HEK293 (cell line): ENCODE measurements around the gene INPP5D.

Experiments used
- CTCF ChIA-PET: fragments of 350-600 bp; formaldehyde crosslinking; extraction: SDS; loops from one replicate; lab custom pipeline; 2021; ENCODE audit warnings: antibody characterized with exemption; lab: Yijun Ruan, JAX
- POLR2A ChIA-PET: fragments of 300-600 bp; formaldehyde crosslinking; extraction: SDS; loops from one replicate; lab custom pipeline; 2020; ENCODE audit warnings: antibody characterized with exemption, inconsistent platforms; lab: Yijun Ruan, JAX
- H3K27ac ChIP-seq: fragments of 200-500 bp; sonication (Bioruptor generic); 2 replicates; pipeline ENCODE4 v1.5.1; 2014; ENCODE audit warnings: low read depth, low read length, control low read depth, inconsistent platforms; ENCODE audit errors: extremely low read depth
- H3K36me3 ChIP-seq, 2 experiments: fragments of 200-500 bp in 1 of 2; sonication (Bioruptor generic) in 1 of 2; 1 replicate in 1 of 2; 2 replicates in 1 of 2; pipeline ENCODE4 v1.5.1; 2014 to 2017; ENCODE audit warnings: inconsistent platforms in 2 of 2, low read length in 2 of 2; ENCODE audit not compliant: control insufficient read depth in 2 of 2, insufficient read depth in 1 of 2
- H3K4me1 ChIP-seq: fragments of 200-500 bp; sonication (Bioruptor generic); 2 replicates; pipeline ENCODE4 v1.5.1; 2014; ENCODE audit warnings: mild to moderate bottlenecking, low read length, inconsistent platforms; ENCODE audit not compliant: control insufficient read depth, insufficient read depth
- H3K4me3 ChIP-seq: 2 replicates; pipeline ENCODE4 v1.5.1; 2011; ENCODE audit warnings: low read depth, mild to moderate bottlenecking, control low read depth, low read length, moderate library complexity
- H3K9me3 ChIP-seq: fragments of 200-500 bp; sonication (Bioruptor generic); 2 replicates; pipeline ENCODE4 v1.5.1; 2014; ENCODE audit warnings: low read depth, low read length, inconsistent platforms; ENCODE audit not compliant: control insufficient read depth, insufficient read depth
- GLIS2 ChIP-seq: fragments of 450-650 bp; formaldehyde crosslinking; IDR thresholded peaks from 2 replicates; pipeline ENCODE4 v1.5.1; 2016; ENCODE audit warnings: missing biosample characterization, missing genetic modification characterization
- KLF10 ChIP-seq: fragments of 450-650 bp; IDR thresholded peaks from 2 replicates; pipeline ENCODE4 v1.5.1; 2018; ENCODE audit warnings: missing biosample characterization, mild to moderate bottlenecking, missing genetic modification characterization
- PRDM10 ChIP-seq: fragments of 450-650 bp; formaldehyde crosslinking; IDR thresholded peaks from 2 replicates; pipeline ENCODE4 v1.5.1; 2016; ENCODE audit warnings: missing biosample characterization, missing genetic modification characterization
- SP7 ChIP-seq: fragments of 450-650 bp; formaldehyde crosslinking; IDR thresholded peaks from 2 replicates; pipeline ENCODE4 v1.5.1; 2016; ENCODE audit warnings: missing biosample characterization, missing genetic modification characterization
- ZNF16 ChIP-seq: fragments of 450-650 bp; formaldehyde crosslinking; IDR thresholded peaks from 2 replicates; pipeline ENCODE4 v1.5.1; 2016; ENCODE audit warnings: low read depth, missing biosample characterization, missing genetic modification characterization
- ZNF221 ChIP-seq: fragments of 450-650 bp; formaldehyde crosslinking; IDR thresholded peaks from 2 replicates; pipeline ENCODE4 v1.5.1; 2017; ENCODE audit warnings: missing biosample characterization, missing genetic modification characterization, borderline replicate concordance
- ZNF292 ChIP-seq: fragments of 450-650 bp; formaldehyde crosslinking; IDR thresholded peaks from 2 replicates; pipeline ENCODE4 v1.5.1; 2016; ENCODE audit warnings: low read depth, missing biosample characterization, missing genetic modification characterization, borderline replicate concordance
- ZNF354C ChIP-seq: fragments of 450-650 bp; formaldehyde crosslinking; IDR thresholded peaks from 2 replicates; pipeline ENCODE4 v1.5.1; 2016; ENCODE audit warnings: missing biosample characterization, missing genetic modification characterization, low read depth, borderline replicate concordance
- ZNF398 ChIP-seq: fragments of 450-650 bp; formaldehyde crosslinking; IDR thresholded peaks from 2 replicates; pipeline ENCODE4 v1.5.1; 2017; ENCODE audit warnings: missing biosample characterization, missing genetic modification characterization
- ZNF473 ChIP-seq: fragments of 450-650 bp; formaldehyde crosslinking; IDR thresholded peaks from 2 replicates; pipeline ENCODE4 v1.5.1; 2017; ENCODE audit warnings: missing biosample characterization, missing genetic modification characterization
- ZNF514 ChIP-seq: fragments of 450-650 bp; formaldehyde crosslinking; IDR thresholded peaks from 2 replicates; pipeline ENCODE4 v1.5.1; 2016; ENCODE audit warnings: missing biosample characterization, missing genetic modification characterization
- ZNF518A ChIP-seq: fragments of 450-650 bp; formaldehyde crosslinking; conservative IDR thresholded peaks from 2 replicates; pipeline ENCODE4 v1.5.1; 2016; ENCODE audit warnings: low read depth, missing biosample characterization, missing genetic modification characterization
- ZNF792 ChIP-seq: fragments of 450-650 bp; formaldehyde crosslinking; IDR thresholded peaks from 2 replicates; pipeline ENCODE4 v1.5.1; 2016; ENCODE audit warnings: missing biosample characterization, missing genetic modification characterization
- ZSCAN18 ChIP-seq: fragments of 450-650 bp; formaldehyde crosslinking; IDR thresholded peaks from 2 replicates; pipeline ENCODE4 v1.5.1; 2016; ENCODE audit warnings: missing biosample characterization, missing genetic modification characterization
- TF ChIP-seq, protein P1 (sequence below): fragments of 450-650 bp; formaldehyde crosslinking; IDR thresholded peaks from 2 replicates; pipeline ENCODE4 v1.5.0; 2017; ENCODE audit warnings: missing biosample characterization, missing genetic modification characterization, borderline replicate concordance
- TF ChIP-seq, protein P2 (sequence below): fragments of 450-650 bp; formaldehyde crosslinking; conservative IDR thresholded peaks from 2 replicates; pipeline ENCODE4 v1.5.1; 2016; ENCODE audit warnings: low read depth, missing biosample characterization, missing genetic modification characterization
- TF ChIP-seq, protein P3 (sequence below): fragments of 450-650 bp; formaldehyde crosslinking; IDR thresholded peaks from 2 replicates; pipeline ENCODE4 v1.5.1; 2017; ENCODE audit warnings: missing biosample characterization, missing genetic modification characterization

The INPP5D gene

GRCh38 chr2:233013650-233014049, 46.5 kb upstream of the INPP5D start:
- POLR2A ChIA-PET: no interaction called here
- Histone ChIP-seq H3K4me1 (no peaks in the 10 kb centered on the region), H3K27ac (no peak overlapping the region), H3K36me3 (no peaks in the 10 kb centered on the region), H3K9me3 (no peaks in the 10 kb centered on the region), H3K4me3 (no peak overlapping the region)
- CTCF ChIA-PET: interaction anchor here (0.6 to 3.1 kb wide), 2 partner anchors 15 to 119 kb away, joined by 3 to 11 read pairs; no protein-coding TSS in a partner anchor
- TF ChIP-seq GLIS2 (no peak), ZNF16 (tag by site-specific recombination) (no peak), KLF10 (no peak), ZNF221 (tag by site-specific recombination) (no peak), SP7 (tag by site-specific recombination) (no peak), ZNF354C (tag by site-specific recombination) (no peak), ZSCAN18 (no peak), PRDM10 (tag by site-specific recombination) (no peak), ZNF514 (tag by site-specific recombination) (no peak), ZNF473 (no peak), ZNF792 (tag by site-specific recombination) (no peak), ZNF292 (tag by site-specific recombination) (no peak), ZNF518A (tag by site-specific recombination) (no peak), ZNF398 (tag by site-specific recombination) (no peak)
- TF ChIP-seq, protein P1, sequence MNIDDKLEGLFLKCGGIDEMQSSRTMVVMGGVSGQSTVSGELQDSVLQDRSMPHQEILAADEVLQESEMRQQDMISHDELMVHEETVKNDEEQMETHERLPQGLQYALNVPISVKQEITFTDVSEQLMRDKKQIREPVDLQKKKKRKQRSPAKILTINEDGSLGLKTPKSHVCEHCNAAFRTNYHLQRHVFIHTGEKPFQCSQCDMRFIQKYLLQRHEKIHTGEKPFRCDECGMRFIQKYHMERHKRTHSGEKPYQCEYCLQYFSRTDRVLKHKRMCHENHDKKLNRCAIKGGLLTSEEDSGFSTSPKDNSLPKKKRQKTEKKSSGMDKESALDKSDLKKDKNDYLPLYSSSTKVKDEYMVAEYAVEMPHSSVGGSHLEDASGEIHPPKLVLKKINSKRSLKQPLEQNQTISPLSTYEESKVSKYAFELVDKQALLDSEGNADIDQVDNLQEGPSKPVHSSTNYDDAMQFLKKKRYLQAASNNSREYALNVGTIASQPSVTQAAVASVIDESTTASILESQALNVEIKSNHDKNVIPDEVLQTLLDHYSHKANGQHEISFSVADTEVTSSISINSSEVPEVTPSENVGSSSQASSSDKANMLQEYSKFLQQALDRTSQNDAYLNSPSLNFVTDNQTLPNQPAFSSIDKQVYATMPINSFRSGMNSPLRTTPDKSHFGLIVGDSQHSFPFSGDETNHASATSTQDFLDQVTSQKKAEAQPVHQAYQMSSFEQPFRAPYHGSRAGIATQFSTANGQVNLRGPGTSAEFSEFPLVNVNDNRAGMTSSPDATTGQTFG (tag by site-specific recombination): no peak
- TF ChIP-seq, protein P2, sequence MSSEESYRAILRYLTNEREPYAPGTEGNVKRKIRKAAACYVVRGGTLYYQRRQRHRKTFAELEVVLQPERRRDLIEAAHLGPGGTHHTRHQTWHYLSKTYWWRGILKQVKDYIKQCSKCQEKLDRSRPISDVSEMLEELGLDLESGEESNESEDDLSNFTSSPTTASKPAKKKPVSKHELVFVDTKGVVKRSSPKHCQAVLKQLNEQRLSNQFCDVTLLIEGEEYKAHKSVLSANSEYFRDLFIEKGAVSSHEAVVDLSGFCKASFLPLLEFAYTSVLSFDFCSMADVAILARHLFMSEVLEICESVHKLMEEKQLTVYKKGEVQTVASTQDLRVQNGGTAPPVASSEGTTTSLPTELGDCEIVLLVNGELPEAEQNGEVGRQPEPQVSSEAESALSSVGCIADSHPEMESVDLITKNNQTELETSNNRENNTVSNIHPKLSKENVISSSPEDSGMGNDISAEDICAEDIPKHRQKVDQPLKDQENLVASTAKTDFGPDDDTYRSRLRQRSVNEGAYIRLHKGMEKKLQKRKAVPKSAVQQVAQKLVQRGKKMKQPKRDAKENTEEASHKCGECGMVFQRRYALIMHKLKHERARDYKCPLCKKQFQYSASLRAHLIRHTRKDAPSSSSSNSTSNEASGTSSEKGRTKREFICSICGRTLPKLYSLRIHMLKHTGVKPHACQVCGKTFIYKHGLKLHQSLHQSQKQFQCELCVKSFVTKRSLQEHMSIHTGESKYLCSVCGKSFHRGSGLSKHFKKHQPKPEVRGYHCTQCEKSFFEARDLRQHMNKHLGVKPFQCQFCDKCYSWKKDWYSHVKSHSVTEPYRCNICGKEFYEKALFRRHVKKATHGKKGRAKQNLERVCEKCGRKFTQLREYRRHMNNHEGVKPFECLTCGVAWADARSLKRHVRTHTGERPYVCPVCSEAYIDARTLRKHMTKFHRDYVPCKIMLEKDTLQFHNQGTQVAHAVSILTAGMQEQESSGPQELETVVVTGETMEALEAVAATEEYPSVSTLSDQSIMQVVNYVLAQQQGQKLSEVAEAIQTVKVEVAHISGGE (tag by site-specific recombination): no peak
- TF ChIP-seq, protein P3, sequence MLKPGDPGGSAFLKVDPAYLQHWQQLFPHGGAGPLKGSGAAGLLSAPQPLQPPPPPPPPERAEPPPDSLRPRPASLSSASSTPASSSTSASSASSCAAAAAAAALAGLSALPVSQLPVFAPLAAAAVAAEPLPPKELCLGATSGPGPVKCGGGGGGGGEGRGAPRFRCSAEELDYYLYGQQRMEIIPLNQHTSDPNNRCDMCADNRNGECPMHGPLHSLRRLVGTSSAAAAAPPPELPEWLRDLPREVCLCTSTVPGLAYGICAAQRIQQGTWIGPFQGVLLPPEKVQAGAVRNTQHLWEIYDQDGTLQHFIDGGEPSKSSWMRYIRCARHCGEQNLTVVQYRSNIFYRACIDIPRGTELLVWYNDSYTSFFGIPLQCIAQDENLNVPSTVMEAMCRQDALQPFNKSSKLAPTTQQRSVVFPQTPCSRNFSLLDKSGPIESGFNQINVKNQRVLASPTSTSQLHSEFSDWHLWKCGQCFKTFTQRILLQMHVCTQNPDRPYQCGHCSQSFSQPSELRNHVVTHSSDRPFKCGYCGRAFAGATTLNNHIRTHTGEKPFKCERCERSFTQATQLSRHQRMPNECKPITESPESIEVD: no peak
